Stimulated activated CD4-positive, alpha-beta T cell treated with anti-CD3 and anti-CD28 coated beads, TNF-alpha, amount 100 ng/mL, for 24 hours (primary cell): ENCODE measurements around the gene GALNT2.

Source experiments
- DNase-seq, 3 experiments: peaks; one replicate each; pipeline ENCODE4 v3.0.0-alpha.2; 2020; ENCODE audit warnings: low read depth in 3 of 3

GALNT2 gene

GRCh38 chr1:230066466-230067404, at the start of gene GALNT2:
TSS of gene GALNT2 (plus strand) at chr1:230067238. CDS start at chr1:230067281, 43 bp downstream.
- DNase-seq, result peak; percentile 68 to 87 (median 81)

GRCh38 chr1:230020451-230020850, 46.6 kb upstream of the GALNT2 start:
- no peak for DNase-seq

- DNase-seq, result no peak
Observed at GRCh38 chr1:230022666-230023380, 44.2 kb upstream of the GALNT2 start.

- DNase-seq, result no peak
Observed at GRCh38 chr1:230025686-230026085, 41.4 kb upstream of the GALNT2 start.

- no peak for DNase-seq
Observed at GRCh38 chr1:230026139-230026538, 40.9 kb upstream of the GALNT2 start.

- no peak for DNase-seq
Observed at GRCh38 chr1:230026572-230026971, 40.5 kb upstream of the GALNT2 start.

- DNase-seq, result no peak
Observed at GRCh38 chr1:230028602-230029223, 38.3 kb upstream of the GALNT2 start.

- DNase-seq, result peak in 1 of 3 experiments; percentile 2
Observed at GRCh38 chr1:230029244-230029941, 37.6 kb upstream of the GALNT2 start.

DNA sequence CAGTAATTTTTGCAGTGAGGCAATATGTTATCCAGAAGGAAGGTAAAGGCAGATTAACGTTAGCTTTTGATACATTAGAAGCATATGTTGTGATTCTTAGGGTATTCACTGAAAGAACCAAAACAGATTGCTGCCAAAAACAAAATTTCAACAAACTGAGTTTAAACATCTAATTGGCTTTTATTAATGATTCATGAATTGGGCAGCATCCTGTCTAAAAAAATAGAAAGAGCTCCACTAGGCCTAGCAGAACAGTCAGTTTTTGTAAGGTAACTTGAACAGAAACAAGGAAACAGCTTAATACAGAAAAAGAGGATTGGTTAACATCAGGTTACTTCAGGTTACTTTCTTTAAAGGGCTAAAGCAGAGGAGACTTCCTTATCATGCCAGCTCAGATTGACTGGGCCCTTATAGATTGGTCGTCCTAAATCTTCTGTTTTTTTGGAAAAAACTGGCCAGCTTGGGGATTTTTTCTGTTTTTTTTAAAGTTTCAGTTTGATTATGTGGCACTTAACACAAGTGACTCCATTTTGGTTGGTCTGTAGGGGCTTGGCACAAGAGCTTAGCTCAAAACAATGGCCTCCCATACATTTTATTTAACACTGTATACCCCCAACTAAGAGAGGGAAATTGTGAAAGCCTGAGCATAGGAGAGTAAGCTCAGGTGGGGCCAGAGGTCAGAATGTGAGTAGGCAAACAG, 36.8 kb upstream of the GALNT2 start:
- no peak for DNase-seq

GRCh38 chr1:230031131-230031530, 35.9 kb upstream of the GALNT2 start:
- no peak for DNase-seq

DNA sequence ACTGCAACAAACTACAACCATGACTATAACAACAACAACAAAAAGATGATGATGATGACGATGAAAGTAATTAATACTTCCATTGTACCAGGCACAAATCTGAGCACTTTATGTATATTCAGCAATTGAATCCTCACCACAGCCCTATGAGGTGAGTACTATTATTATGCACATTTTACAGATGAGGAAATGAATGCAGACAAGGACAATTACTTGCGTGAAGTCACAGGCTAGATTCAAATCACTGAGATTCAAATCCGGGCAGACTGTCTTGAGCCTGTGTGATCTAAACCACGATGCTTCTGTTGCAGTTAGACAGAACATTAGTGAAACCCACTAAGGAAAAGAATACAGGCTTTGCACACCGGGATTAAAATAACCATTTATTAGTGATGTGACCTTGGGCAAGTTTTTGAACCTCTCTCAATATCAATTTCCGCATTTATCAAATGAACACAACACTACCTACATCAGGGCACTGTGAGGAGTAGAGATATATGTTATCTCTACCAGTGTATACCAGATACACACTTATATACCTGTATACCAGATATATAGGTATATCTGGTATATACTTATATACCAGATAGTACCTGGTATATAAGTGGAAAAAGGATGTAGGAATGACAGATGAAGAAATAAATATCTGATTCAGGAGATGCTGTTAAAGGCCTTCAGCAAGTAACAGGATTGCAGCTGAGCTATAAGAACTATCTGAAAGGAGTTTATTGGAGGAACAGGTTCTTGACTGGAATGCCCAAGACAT, 34.3 kb upstream of the GALNT2 start:
- no peak for DNase-seq

DNA sequence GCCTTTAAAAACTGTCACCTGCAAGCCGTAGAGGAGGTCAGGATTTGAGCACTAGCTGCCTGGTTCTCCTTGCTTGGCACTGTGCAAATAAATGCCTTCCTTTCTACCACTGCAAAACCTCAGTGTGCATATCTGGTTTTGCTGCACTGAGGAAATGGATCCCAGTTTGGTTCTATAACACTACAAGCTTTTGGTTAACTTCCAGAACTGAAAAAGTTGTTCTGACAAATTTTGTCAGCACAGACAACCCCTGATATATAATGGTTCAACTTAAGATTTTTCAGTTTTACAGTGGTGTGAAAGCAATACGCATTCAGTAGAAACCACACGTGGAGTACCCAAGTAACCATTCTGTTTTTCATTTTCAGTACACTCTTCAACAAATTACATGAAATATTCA, 29.8 kb upstream of the GALNT2 start:
- DNase-seq, result no peak

DNA sequence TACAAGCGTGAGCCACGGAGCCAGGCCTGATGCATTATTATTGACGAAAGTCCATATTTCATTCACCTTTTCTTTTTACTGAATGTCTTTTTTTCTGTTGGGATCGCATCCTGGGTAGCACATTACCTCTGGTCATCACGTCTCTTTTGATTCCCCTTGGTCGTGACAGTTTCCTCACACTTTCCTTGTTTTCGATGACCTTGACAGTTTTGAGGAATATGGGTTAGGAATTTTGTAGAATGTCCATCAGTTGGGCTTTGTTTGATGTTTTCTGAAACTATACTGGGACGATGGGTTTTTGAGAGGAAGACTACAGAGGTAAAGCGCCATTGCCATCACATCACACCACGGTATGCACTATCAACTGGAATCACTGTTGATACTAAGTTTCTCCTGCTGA, 26.6 kb upstream of the GALNT2 start:
- no peak for DNase-seq

- no peak for DNase-seq
Observed at GRCh38 chr1:230043081-230043480, 24.0 kb upstream of the GALNT2 start.

- no peak for DNase-seq
Observed at GRCh38 chr1:230044729-230045128, 22.3 kb upstream of the GALNT2 start.

DNA sequence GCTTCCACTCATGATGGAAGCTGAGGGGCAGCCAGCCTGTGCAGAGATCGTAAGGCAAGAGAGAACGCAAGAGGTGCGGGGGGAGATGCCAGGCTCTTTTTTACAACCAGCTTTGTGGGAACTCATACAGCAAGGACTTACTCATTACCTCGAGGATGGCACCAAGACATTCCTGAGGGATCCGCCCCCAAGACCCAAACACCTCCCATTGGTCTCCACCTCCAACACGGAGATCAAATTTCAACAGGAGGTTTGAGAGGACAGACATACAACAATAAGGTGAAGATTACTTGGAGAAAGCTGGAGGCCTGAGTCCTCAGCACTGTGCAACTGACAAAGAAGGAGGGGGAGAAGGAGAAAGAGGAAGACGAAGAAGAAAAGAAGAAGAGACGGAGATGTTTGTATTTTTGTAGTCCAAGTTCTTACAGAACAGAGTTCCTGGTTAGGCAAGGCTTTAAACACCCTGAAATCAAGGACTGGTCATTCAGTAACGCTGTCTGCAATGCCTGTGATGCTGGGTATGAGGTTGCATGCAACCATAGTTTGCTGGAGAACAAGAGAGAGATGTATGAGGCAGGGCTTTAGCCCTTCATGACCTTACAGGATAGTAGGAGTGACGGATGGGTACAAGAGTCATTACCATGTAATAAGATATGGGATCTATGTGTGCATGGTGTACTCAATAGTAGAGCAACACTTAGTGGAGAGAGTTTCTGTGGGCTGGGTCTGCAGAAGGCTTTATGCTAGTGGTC, 19.7 kb upstream of the GALNT2 start:
- no peak for DNase-seq

DNA sequence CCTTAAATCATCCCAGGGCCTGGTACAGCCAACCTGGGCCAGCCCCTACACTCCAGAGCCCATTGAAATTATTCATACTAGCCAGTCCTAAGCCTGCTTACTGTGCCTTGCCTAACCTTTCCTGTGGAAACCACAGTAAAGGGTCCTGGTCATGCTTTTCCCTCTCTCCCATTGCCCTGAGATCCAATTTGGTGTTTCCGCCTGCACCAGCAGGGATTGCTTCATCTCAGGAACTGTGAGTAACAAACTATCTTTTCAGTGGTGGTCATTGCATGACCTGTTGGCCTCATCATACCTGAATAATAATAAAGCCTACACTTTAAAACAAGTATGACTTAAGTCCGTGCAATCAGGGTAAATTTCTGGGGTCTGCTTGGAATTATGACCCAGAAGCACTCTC, 18.7 kb upstream of the GALNT2 start:
- no peak for DNase-seq

GRCh38 chr1:230048922-230049321, 18.1 kb upstream of the GALNT2 start:
- no peak for DNase-seq

GRCh38 chr1:230049731-230050130, 17.3 kb upstream of the GALNT2 start:
- DNase-seq, result no peak
